ENCODE data around the gene IGSF10. TPM values are rescaled to one million over a fixed set of nuclear protein-coding genes. Genes with fewer than 3 reads are reported as not detected.

The IGSF10 gene
- total RNA-seq, 2 experiments from 2014 or later: not detected

DNA sequence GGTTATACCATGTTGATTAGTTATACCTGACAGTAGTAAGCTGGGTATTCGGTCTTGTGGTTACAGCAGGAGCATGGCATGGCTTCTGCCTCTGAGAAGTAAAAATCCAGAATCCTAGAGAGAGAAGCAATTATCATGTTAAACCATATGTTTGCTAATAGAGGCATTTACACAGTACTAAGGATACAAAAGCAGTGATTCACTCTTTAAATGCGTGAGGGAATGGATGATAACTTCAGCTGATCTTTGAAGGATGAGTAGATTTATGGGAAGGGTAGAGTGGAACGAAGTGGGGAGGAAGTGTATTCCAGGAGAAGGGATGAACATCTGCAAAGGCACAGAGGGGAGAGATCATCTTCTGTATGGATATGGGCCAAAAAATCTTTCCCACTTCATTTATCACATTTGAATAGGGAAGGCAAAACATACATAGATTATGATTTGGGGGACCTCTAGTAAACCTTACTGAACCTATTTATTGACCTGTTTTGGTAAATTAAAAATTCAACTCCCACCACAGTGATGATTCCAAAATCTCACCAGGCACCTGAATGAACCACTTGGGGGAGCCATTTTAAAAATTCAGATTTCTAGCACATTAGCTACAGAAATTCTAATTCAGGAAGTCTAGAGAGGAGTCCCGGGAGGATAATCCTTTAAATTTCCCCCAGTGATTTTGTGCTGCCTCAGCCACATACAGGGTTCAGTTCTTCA, 35.1 kb downstream of the IGSF10 start:
- no peak overlapping the region for H3K27ac Mint-ChIP-seq
- ChIA-PET CTCF (interaction anchor here (1.1 to 1.6 kb wide), 2 partner anchors 15 to 133 kb away, joined by 3 to 6 read pairs; no protein-coding TSS in a partner anchor), POLR2A (no interaction called here)
- no peaks in the 10 kb centered on the region for H3K9me3 Mint-ChIP-seq
- H3K4me1 Mint-ChIP-seq: no peaks in the 10 kb centered on the region
- no peaks in the 10 kb centered on the region for H3K36me3 Mint-ChIP-seq (ENCODE audit: low read depth)
- no peak for DNase-seq
- no peak overlapping the region for H3K4me3 Mint-ChIP-seq
- no peaks in the 10 kb centered on the region for H3K27me3 Mint-ChIP-seq

DNA sequence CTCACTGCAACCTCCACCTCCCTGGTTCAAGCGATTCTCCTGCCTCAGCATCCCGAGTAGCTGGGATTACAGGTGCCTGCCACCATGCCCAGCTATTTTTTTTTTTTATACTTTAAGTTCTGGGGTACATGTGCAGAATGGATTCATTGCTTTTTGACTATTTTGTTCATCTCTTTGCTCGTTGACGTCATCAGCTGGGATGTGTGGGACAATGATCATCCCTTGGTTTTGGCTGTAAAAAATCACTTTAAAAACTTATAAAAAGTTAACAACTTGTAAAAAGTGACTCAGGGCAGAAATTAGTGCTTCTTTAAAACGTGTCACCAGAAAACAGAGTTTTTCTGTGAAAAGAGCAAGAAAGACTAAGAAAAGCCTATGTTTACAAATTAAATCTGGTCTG, 37.8 kb downstream of the IGSF10 start:
- Mint-ChIP-seq H3K4me1 (no peaks in the 10 kb centered on the region), H3K36me3 (ENCODE audit: low read depth) (no peaks in the 10 kb centered on the region), H3K27me3 (no peaks in the 10 kb centered on the region), H3K9me3 (no peaks in the 10 kb centered on the region), H3K4me3 (no peak overlapping the region), H3K27ac (no peak overlapping the region)
- POLR2A ChIA-PET: no interaction called here
- no peak for DNase-seq
- CTCF ChIA-PET: no interaction called here

DNA sequence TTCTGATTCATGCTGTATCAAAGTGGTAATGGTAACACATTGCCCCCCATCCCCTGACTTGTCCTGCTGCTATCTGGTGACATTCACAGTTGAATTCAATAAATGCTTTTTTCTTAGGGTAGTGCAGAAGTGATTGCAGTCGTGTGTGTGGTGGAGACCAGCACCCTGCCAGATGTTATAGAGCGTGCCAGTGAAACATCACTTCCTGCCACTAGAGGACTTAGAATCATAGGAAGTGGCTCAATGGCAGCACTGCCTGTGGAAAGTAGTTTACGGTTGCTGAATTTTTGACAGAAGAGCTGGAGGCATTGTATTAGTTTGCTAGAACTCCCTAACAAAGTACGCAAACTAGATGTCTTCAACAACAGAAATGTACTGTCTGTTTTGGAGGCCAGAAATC, 38.9 kb downstream of the IGSF10 start:
- no peak overlapping the region for H3K27ac Mint-ChIP-seq
- POLR2A ChIA-PET: no interaction called here
- DNase-seq: no peak
- no peak overlapping the region for H3K4me3 Mint-ChIP-seq
- CTCF ChIA-PET: interaction anchor here (0.6 kb wide), 1 partner anchor 1545 kb away, joined by 6 read pairs; no protein-coding TSS in a partner anchor
- no peaks in the 10 kb centered on the region for H3K27me3 Mint-ChIP-seq
- no peaks in the 10 kb centered on the region for H3K36me3 Mint-ChIP-seq (ENCODE audit: low read depth)
- no peaks in the 10 kb centered on the region for H3K4me1 Mint-ChIP-seq
- H3K9me3 Mint-ChIP-seq: no peaks in the 10 kb centered on the region

- no peaks in the 10 kb centered on the region for H3K36me3 Mint-ChIP-seq (ENCODE audit: low read depth)
- ChIA-PET POLR2A (no interaction called here), CTCF (no interaction called here)
- no peak overlapping the region for H3K27ac Mint-ChIP-seq
- H3K9me3 Mint-ChIP-seq: no peaks in the 10 kb centered on the region
- no peaks in the 10 kb centered on the region for H3K4me1 Mint-ChIP-seq
- H3K4me3 Mint-ChIP-seq: no peak overlapping the region
- H3K27me3 Mint-ChIP-seq: no peaks in the 10 kb centered on the region
- DNase-seq: no peak
These were observed 41.1 kb downstream of the IGSF10 start for GRCh38 chr3:151419806-151420205.

- Mint-ChIP-seq H3K27me3 (no peaks in the 10 kb centered on the region), H3K36me3 (ENCODE audit: low read depth) (no peaks in the 10 kb centered on the region), H3K4me1 (no peaks in the 10 kb centered on the region), H3K9me3 (no peaks in the 10 kb centered on the region), H3K27ac (no peak overlapping the region), H3K4me3 (no peak overlapping the region)
- ChIA-PET POLR2A (no interaction called here), CTCF (no interaction called here)
- DNase-seq: no peak
These were observed 45.6 kb downstream of the IGSF10 start for GRCh38 chr3:151415289-151415688.

- H3K27me3 Mint-ChIP-seq: no peaks in the 10 kb centered on the region
- H3K4me3 Mint-ChIP-seq: no peak overlapping the region
- ChIA-PET CTCF (interaction anchor here (1.0 kb wide), 1 partner anchor 11 kb away, joined by 3 read pairs; no protein-coding TSS in a partner anchor), POLR2A (no interaction called here)
- H3K4me1 Mint-ChIP-seq: no peaks in the 10 kb centered on the region
- H3K9me3 Mint-ChIP-seq: no peaks in the 10 kb centered on the region
- no peak overlapping the region for H3K27ac Mint-ChIP-seq
- no peak for DNase-seq
- no peaks in the 10 kb centered on the region for H3K36me3 Mint-ChIP-seq (ENCODE audit: low read depth)
These were observed 47.9 kb downstream of the IGSF10 start for GRCh38 chr3:151412989-151413388.

Other genes starting within 250 kb of the IGSF10 start
- gene P2RY14, start 182.5 kb downstream of the IGSF10 start, total RNA-seq: 1 to 10 TPM; 1.2 to 1.4 TPM
- gene GPR87, start 144.2 kb downstream of the IGSF10 start, total RNA-seq: under 1 TPM in 1 of 2 experiments, not detected in 1; 0.33 TPM
- not detected for gene P2RY13, start 131.5 kb downstream of the IGSF10 start, total RNA-seq
- gene P2RY12, start 76.3 kb downstream of the IGSF10 start, total RNA-seq: not detected